Breast epithelium (tissue), 4 donors: Measurements from ENCODE around the gene LRRC4B. TPM values are rescaled to one million over a fixed set of nuclear protein-coding genes. Genes with fewer than 3 reads are reported as not detected.

Experiments used
- DNase-seq, 2 donors: peaks; one replicate each; pipeline ENCODE4 v3.0.0-alpha.2; 2019; ENCODE audit warnings: low spot score in 2 of 2
- H3K27ac ChIP-seq, 2 donors: fragments of 200-600 bp; sonication (generic) in 1 of 2; one replicate each; pipeline ENCODE4 v1.5.1; 2016 to 2019; ENCODE audit warnings: mild to moderate bottlenecking in 1 of 2
- H3K27me3 ChIP-seq, 2 donors: fragments of 200-600 bp; sonication (generic) in 1 of 2; one replicate each; pipeline versions ENCODE4 v1.5.1 to v1.6.0; 2017 to 2019; ENCODE audit warnings: control low read depth in 1 of 2, mild to moderate bottlenecking in 1 of 2
- H3K36me3 ChIP-seq: fragments of 200-600 bp; one replicate; pipeline ENCODE4 v1.5.1; 2019
- H3K4me1 ChIP-seq, 2 donors: fragments of 200-600 bp; sonication (generic); one replicate each; pipeline ENCODE4 v1.5.1; 2016 to 2019; ENCODE audit warnings: control low read depth in 1 of 2
- H3K4me3 ChIP-seq, 3 donors: fragments of 200-600 bp; sonication (generic); 1 replicate in 2 of 3; 2 replicates in 1 of 3; pipeline ENCODE4 v1.5.1; 2016 to 2019; ENCODE audit warnings: mild to moderate bottlenecking in 3 of 3, moderate library complexity in 2 of 3
- H3K9me3 ChIP-seq, 2 donors: fragments of 200-600 bp; sonication (generic) in 1 of 2; one replicate each; pipeline ENCODE4 v1.5.1; 2016 to 2019; ENCODE audit warnings: control low read depth in 1 of 2
- CTCF ChIP-seq, 3 donors: fragments of 450-650 bp; IDR thresholded peaks; one replicate each; pipeline ENCODE4 v1.5.1; 2016 to 2017; ENCODE audit warnings: antibody characterized with exemption in 3 of 3, mild to moderate bottlenecking in 3 of 3, moderate library complexity in 3 of 3
- POLR2A ChIP-seq: fragments of 450-650 bp; IDR thresholded peaks from one replicate; pipeline ENCODE4 v1.6.1; 2016; ENCODE audit warnings: antibody characterized with exemption, mild to moderate bottlenecking, moderate library complexity
- POLR2AphosphoS5 ChIP-seq, 3 donors: sonication (generic); formaldehyde crosslinking; IDR thresholded peaks; one replicate each; pipeline ENCODE4 v1.6.1; 2017; ENCODE audit warnings: antibody characterized with exemption in 3 of 3
- intact Hi-C: fragments of 100-400 bp; cut with DNase I; formaldehyde crosslinking; loops from one replicate; pipeline ENCODE4 v1.15.1; 2023; ENCODE audit warnings: low total_unique reads
- total RNA-seq, 3 donors: library from RNA; depleted of rRNA; stranded (reverse); fragments of >200 nt; gene quantifications; one replicate each; pipeline ENCODE4 v1.1.0, GENCODE V29; 2016

The LRRC4B gene
- total RNA-seq, 3 donors from 2014 or later: 0.16 to 1.3 (median 1.2) TPM

- intact Hi-C loops: no loop called here
- H3K4me1 ChIP-seq: no peaks in the 10 kb centered on the region
- no peak overlapping the region for H3K4me3 ChIP-seq
- no peaks in the 10 kb centered on the region for H3K9me3 ChIP-seq
- no peak for DNase-seq
- H3K27ac ChIP-seq: no peak overlapping the region
- H3K36me3 ChIP-seq: no peaks in the 10 kb centered on the region
- TF ChIP-seq POLR2AphosphoS5 (IDR thresholded peaks at IDR 0.05): no peak
- TF ChIP-seq CTCF (IDR thresholded peaks at IDR 0.05): no peak
- TF ChIP-seq POLR2A: no peak
- H3K27me3 ChIP-seq: peaks cover 0 to 8% of the 10 kb centered on the region in 2 donors
Measured at GRCh38 chr19:50520822-50521465, 47.3 kb downstream of the LRRC4B start.

GRCh38 chr19:50519006-50519575 is 49.1 kb downstream of the LRRC4B start:
- intact Hi-C loops: no loop called here
- no peaks in the 10 kb centered on the region for H3K4me1 ChIP-seq
- H3K9me3 ChIP-seq: no peaks in the 10 kb centered on the region
- peaks cover 0 to 23% of the 10 kb centered on the region in 2 donors for H3K27me3 ChIP-seq
- no peak for DNase-seq
- no peaks in the 10 kb centered on the region for H3K36me3 ChIP-seq
- H3K27ac ChIP-seq: no peak overlapping the region
- no peak overlapping the region for H3K4me3 ChIP-seq
- TF ChIP-seq POLR2AphosphoS5 (IDR thresholded peaks at IDR 0.05) (no peak), CTCF (IDR thresholded peaks at IDR 0.05) (no peak)

GRCh38 chr19:50518091-50519005 is 49.9 kb downstream of the LRRC4B start:
- Histone ChIP-seq H3K9me3 (no peaks in the 10 kb centered on the region), H3K4me1 (no peaks in the 10 kb centered on the region), H3K4me3 (no peak overlapping the region), H3K27ac (no peak overlapping the region), H3K27me3 (peaks cover 0 to 26% of the 10 kb centered on the region in 2 donors), H3K36me3 (no peaks in the 10 kb centered on the region)
- no peak for DNase-seq
- intact Hi-C loops: no loop called here
- TF ChIP-seq POLR2A (no peak), POLR2AphosphoS5 (IDR thresholded peaks at IDR 0.05) (no peak), CTCF (IDR thresholded peaks at IDR 0.05) (no peak)

- TF ChIP-seq POLR2A (no peak), POLR2AphosphoS5 (IDR thresholded peaks at IDR 0.05) (no peak), CTCF (IDR thresholded peaks at IDR 0.05) (no peak)
- Histone ChIP-seq H3K4me1 (no peaks in the 10 kb centered on the region), H3K9me3 (no peaks in the 10 kb centered on the region), H3K36me3 (no peaks in the 10 kb centered on the region), H3K4me3 (no peak overlapping the region), H3K27me3 (peaks cover 0 to 26% of the 10 kb centered on the region in 2 donors), H3K27ac (no peak overlapping the region)
- intact Hi-C loops: no loop called here
- no peak for DNase-seq
Measured at GRCh38 chr19:50517704-50518075, 50.5 kb downstream of the LRRC4B start.
